Measurements from ENCODE around the gene CSH2. TPM values are rescaled to one million over a fixed set of nuclear protein-coding genes. Genes with fewer than 3 reads are reported as not detected.
"Not testable (repeated sequence)": the region's sequence is repeated elsewhere in the genome, so short reads cannot be mapped to it uniquely, and the experiment has no call there.

CSH2 gene
- total RNA-seq, 1 donor from 2014 or later: not detected

DNA sequence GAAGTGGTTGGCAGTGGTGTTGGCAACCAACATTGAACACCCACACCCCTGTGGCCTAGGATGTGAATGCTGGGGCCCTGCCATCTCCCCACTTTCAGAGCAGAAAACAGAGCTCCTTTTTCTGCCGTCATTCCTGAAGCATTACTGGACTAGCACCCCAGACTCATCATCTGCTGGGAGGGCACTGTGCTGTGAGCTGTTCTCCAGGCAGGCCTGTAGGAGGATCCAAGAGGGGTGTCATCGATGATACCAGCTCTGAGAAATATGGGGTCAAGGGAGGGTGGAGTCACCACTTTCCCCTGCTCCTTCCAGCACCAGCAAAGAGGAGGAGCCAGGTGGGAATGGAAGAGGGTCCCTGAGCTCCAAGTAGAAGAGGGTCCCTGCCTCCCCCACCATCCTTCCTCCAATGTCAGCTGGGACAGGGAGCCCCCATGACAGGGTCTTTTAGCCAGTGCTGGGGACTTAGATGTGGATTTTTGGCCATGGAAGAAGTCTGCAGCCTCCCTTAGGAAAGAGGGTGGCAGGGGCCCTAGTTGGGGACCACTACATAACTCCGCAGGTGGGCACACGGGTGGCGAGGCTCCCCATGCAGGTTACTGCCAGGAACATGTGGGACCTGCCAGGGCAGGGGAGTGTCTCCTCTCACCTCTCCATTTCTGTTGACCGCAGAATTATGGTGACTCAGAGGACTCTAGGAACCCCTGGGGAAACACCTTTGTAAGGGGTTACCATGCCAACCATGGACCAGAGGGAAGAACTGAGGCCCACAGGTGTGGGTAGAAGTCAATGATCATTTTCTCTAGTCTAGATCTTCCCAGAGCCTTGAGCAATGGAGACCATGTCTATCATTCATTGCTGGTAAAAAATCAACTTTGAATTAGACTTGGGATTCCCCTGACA is 25.7 kb upstream of the CSH2 start:
- FAIRE-seq; DNase-seq (ENCODE audit: low spot score in 2 of 2): not testable (repeated sequence)

DNA sequence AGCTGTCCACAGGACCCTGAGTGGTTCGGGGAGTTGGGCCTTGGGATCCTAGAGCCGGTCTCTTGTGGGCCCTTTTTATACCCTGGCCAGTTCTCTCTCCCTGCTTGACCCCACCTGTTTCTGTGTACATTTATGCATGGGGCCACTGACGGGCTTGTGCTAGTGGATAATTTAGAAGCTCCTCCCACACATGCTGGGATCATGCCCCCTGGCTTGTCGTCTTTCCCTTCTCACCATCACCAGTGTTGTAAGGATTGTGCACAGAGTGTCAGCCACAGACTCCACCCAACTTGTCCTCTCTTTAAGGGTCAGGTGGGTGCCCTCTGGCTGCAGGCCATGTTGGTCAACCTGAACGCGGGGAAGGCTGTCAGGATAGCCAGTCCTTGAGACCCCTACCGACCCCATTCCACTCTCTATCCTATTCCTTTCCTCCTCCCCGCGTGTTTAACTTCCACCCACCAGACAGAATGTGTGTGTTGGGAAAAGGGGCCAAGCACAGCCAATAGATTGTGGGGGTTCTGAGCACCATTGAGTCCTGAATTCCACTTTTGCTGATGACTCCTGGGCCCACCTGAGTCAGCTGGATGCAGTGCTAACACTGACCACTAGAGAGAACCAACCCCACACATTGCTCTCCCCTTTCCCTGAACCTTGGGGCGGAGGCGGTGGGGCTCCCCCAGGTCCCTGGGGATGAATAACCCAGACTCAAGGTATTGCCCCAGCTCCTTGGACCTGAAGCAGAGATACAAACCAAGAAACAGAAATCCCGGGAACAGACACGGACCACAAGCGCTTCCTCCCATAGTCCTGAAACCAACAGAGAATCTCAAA is 23.3 kb upstream of the CSH2 start, which contains the start of gene CSH1:
CSH1 (minus strand) TSS at position 51 of the 831 bp plus-strand sequence. CDS start 63 bp downstream, outside the sequence.
- not testable (repeated sequence) for FAIRE-seq; DNase-seq (ENCODE audit: low spot score in 2 of 2)

DNA sequence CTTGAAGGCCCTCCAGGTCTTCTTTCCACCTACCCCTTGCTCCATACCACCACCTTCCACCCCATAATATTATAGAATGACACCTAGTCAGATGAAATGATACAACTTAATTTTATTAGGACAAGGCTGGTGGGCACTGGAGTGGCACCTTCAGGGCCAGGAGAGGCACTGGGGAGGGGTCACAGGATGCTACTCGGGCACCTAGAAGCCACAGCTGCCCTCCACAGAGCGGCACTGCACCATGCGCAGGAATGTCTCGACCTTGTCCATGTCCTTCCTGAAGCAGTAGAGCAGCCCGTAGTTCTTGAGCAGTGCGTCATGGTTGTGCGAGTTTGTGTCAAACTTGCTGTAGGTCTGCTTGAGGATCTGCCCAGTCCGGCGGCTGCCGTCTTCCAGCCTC is 21.3 kb upstream of the CSH2 start:
- not testable (repeated sequence) for FAIRE-seq

DNA sequence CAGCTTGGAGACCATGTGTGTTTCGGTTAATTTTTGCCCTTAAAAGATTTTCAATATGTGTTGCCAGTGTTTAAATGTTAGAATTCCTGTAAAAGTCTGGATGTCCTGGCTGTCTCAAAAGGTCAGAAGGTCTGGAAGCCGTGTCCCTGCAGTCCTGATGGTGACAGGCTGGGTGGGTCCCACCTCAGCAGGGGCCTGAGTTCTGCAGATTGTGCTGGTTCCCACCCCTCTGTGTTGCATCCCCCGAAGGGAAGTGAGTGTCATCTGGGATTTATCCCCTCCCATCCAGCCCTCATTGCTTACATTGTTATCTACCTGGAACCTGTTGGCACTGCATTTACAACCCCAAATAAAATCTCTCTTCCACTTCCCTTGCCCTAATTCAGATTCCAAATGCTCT is 20.5 kb upstream of the CSH2 start:
- not testable (repeated sequence) for FAIRE-seq; DNase-seq (ENCODE audit: low spot score in 2 of 2)

More for the DNA sequence above, 21.3 kb upstream of the CSH2 start:
- DNase-seq (ENCODE audit: low spot score in 2 of 2): not testable (repeated sequence)

DNA sequence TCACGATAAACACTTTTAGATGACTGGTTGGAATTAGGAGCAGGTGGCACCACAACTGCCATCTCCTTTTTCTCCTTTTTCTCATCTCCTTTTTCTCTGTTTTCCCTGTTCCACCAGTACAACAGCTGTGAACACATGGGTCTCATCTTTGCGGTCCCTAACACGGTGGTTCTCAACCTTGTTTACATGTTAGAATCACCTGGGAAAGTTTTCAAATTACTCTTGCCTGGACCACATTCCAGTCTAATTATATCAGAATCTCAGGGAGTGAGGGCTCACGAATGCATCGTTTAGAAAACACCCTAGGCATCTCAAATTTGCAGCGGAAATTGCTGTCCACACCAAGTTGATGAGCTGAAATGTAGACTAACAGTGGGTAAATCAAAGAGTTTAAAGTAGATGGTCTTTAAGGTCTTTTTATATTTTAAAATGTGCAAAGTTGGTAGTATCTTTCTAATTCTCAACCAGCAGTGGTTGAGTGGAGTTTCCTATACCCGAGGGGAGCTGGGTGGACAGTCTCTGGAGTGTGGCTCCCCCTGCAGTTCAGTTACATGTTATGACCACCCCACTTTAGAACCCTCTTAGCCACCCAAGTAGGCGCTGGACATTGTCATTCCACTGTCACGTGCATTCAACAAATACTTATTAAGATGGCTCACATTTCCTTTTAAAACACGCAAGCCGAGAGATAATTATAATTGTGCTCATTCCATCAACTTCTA is 19.0 kb upstream of the CSH2 start:
- not testable (repeated sequence) for FAIRE-seq; DNase-seq (ENCODE audit: low spot score in 2 of 2)

DNA sequence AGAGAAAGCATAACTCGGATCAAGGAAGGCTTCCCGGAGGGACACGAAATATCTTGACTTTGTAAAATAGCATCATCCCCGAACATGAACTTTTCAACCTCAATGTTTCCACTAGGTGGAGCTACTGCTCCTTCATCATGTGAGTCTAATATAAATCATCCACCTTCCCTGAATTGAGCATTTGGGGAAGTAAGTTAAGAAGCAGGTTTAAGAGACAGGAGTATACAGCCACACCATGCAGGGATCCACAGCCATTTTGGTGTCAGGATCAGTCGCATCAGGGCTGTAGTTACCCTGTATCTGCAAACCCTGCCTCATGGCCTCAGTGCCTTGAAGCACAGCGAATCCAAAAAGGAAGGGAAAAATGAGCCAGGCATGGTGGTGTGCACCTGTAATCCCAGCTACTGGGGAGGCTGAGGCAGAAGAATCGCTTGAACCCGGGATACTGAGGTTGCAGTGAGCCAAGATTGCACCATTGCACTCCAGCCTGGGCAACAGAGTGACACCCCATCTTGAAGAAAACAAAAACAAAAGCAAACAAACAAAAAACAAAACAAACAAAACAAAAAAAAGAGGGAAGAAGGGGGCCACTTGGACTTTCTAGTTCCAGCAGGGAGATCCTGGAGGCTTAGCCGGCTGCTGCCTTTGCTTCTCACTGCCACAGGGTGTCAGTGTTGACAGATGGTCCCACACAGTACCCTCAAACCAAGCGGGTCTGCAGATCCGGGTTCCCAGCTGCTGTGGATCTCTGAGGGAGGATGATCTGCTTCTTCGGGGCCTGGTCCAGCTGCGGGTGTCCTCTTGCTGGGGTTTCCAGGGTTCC is 15.8 kb upstream of the CSH2 start:
- not testable (repeated sequence) for FAIRE-seq; DNase-seq (ENCODE audit: low spot score in 2 of 2)

DNA sequence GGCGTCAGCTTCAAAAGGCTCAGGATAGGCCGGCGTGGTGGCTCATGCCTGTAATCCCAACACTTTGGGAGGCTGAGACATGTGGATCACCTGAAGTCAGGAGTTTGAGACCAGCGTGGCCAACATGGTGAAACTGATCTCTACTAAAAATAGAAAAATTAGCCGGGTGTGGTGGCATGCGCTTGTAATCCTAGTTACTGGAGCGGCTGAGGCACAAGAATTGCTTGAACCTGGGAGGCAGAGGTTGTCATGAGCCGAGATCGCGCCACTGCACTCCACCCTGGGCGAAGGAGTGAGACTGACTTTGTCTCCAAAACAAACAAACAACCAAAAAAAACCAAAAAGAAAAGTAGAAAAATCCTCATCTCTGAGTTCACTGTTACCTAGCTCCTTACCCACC is 11.6 kb upstream of the CSH2 start:
- not testable (repeated sequence) for DNase-seq (ENCODE audit: low spot score in 2 of 2); FAIRE-seq

DNA sequence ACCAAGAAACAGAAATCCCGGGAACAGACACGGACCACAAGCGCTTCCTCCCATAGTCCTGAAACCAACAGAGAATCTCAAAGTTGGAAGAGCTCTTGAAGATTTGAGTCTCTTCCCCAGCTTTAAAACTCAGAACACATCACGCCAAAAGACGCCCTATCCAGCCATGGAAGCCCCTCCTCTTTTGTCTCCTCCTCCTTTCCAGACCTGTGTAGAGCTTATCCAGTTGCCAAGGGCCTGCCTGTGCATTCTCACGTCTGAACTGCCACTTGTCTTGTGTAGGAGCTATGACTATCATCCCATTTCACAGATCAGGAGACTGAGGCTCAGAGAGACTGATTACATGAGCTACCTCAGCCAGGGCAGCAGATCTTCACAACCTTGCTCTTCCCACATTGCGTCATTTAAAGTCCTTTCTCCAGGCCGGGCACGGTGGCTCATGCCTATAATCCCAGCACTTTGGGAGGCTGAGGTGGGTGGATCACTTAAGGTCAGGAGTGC is 9.2 kb upstream of the CSH2 start:
- not testable (repeated sequence) for FAIRE-seq; DNase-seq (ENCODE audit: low spot score in 2 of 2)

DNA sequence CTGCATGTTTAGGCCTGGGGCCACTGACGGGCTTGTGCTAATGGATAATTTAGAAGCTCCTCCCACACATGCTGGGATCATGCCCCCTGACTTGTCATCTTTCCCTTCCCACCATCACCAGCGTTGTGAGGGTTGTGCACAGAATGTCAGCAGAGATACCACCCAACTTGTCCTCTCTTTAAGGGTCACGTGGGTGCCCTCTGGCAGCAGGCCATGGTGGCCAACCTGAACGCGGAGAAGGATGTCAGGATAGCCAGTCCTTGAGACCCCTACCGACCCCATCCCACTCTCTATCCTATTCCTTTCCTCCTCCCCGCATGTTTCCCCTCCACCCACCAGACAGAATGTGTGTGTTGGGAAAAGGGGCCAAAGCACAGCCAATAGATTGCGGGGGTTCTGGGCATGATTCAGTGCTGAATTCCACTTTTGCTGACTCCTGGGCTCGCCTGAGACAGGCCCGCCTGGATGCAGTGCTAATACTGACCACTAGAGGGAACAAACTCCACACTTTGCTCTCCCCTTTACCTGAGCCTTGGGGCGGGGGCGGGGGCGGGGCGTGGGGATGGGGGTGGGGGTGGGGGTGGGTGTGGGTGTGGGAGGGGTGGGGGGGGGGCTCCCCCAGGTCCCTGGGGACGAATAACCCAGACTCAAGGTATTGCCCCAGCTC is 8.6 kb upstream of the CSH2 start, which contains the start of gene GH2:
GH2 (minus strand) TSS at position 10 of the 667 bp plus-strand sequence. CDS start 143 bp downstream, outside the sequence.
- DNase-seq (ENCODE audit: low spot score in 2 of 2) (peak; percentile 30 to 69), FAIRE-seq (no peak)

DNA sequence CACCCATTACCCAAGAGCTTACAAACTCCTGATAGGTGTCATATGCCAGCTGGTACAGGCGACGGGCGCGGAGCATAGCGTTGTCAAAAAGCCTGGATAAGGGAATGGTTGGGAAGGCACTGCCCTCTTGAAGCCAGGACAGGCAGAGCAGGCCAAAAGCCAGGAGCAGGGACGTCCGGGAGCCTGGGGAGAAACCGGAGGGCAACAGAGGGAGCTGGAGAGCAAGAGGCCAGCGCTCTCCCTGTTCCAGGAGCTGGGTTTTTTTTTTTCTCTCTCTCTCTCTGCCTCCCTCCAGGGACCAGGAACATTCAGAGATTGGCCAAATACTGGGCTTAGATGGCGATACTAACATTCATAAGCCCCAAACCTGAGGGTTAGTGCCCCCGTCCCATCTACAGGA is 7.9 kb upstream of the CSH2 start:
- DNase-seq (ENCODE audit: low spot score in 2 of 2); FAIRE-seq: not testable (repeated sequence)

DNA sequence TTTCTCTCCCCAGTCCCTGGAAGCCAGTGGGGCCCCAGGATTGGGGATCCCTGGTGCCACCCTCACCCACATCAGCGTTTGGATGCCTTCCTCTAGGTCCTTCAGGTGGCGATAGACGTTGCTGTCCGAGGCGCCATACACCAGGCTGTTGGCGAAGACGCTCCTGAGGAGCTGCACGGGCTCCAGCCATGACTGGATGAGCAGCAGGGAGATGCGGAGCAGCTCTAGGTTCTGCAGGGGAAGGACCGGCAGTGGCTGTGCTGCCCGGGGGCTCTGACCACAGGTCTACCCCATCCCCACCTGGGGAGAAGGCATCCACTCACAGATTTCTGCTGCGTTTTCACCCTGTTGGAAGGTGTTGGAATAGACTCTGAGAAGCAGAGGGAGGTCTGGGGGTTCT is 7.2 kb upstream of the CSH2 start:
- no peak for FAIRE-seq
- no peak for DNase-seq (ENCODE audit: low spot score in 2 of 2)

DNA sequence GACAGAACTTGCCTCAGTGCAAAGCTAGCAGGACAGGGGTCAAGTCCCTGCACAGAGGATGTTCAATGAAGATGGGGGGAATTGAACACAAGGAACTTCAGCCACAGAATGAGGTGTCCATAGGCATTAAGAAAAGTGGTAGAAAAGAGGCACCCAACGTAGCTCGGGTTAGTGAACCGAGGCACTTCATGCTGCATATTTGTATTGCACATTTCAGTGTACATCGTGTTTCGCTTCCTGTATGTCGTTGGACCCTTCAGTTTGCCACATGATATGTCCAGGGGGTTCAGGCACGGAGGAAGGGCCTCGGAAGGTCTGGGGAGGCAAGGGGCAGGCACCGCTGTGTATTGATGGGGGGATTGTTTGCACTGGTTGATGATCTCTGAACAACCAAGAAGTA is 4.9 kb upstream of the CSH2 start:
- not testable (repeated sequence) for DNase-seq (ENCODE audit: low spot score in 2 of 2); FAIRE-seq

DNA sequence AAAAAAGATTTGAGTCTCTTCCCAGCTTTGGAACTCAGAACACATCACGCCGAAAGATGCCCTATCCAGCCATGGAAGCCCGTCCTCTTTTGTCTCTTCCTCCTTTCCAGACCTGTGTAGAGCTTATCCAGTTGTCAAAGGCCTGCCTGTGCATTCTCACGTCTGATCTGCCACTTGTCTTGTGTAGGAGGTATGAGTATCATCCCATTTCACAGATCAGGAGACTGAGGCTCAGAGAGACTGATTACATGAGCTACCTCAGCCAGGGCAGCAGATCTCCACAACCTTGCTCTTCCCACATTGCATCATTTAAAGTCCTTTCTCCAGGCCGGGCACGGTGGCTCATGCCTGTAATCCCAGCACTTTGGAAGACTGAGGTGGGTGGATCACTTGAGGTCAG is 1.2 kb upstream of the CSH2 start:
- FAIRE-seq: not testable (repeated sequence)

DNA sequence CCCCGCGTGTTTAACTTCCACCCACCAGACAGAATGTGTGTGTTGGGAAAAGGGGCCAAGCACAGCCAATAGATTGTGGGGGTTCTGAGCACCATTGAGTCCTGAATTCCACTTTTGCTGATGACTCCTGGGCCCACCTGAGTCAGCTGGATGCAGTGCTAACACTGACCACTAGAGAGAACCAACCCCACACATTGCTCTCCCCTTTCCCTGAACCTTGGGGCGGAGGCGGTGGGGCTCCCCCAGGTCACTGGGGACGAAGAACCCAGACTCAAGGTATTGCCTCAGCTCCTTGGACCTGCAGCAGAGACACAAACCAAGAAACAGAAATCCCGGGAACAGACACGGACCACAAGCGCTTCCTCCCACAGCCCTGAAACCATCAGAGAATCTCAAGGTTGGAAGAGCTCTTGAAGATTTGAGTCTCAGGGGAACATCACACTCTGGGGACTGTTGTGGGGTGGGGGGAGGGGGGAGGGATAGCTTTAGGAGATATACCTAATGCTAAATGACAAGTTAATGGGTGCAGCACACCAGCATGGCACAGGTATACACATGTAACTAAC is 667 bp upstream of the CSH2 start:
- FAIRE-seq; DNase-seq (ENCODE audit: low spot score in 2 of 2): not testable (repeated sequence)

More for the DNA sequence above, 1.2 kb upstream of the CSH2 start:
- not testable (repeated sequence) for DNase-seq (ENCODE audit: low spot score in 2 of 2)

DNA sequence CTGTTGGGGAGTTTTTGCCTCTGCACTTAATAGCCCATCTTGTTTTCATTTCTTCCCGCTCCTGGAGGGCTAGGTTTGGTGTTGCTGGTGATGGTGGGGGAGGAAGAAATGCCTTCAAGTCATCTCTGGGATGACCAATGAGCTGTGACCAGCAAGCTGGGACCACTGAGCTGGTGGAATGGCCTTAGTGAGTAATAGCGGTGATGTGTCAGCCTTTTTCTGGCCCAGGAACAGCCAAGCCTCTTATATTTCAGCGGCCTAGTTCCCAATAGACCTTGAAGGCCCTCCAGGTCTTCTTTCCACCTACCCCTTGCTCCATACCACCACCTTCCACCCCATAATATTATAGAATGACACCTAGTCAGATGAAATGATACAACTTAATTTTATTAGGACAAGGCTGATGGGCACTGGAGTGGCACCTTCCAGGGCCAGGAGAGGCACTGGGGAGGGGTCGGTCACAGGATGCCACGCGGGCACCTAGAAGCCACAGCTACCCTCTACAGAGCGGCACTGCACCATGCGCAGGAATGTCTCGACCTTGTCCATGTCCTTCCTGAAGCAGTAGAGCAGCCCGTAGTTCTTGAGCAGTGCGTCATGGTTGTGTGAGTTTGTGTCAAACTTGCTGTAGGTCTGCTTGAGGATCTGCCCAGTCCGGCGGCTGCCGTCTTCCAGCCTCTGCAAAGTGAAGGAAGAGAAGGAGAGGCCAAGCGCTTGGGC is 1.7 kb downstream of the CSH2 start:
- DNase-seq (ENCODE audit: low spot score in 2 of 2); FAIRE-seq: not testable (repeated sequence)

DNA sequence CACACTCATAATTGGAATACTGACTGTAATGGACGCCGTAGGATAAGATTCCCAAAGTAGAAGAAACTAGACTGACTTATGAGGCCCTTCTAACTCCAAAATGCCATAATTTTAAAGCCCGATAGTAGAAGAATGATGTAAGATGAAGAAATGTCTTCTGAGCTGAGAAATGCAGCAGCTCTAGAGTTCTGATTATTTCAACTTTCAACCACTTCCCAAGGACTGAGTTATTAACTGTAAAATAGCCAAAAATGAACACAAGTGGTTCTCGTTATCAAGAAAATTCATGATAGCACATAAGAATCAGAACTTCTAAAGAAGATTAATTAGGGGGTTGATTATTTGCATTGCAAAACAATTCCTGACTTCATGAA is 3.2 kb downstream of the CSH2 start:
- not testable (repeated sequence) for FAIRE-seq; DNase-seq (ENCODE audit: low spot score in 2 of 2)

Data from frontal cortex (tissue), 4 donors.